Right renal pelvis (tissue), 4 donors: Measurements from ENCODE around the gene ATP9A. TPM values are rescaled to one million over a fixed set of nuclear protein-coding genes. Genes with fewer than 3 reads are reported as not detected.
"Not testable (repeated sequence)": the region's sequence is repeated elsewhere in the genome, so short reads cannot be mapped to it uniquely, and the experiment has no call there.

Experiments used
- DNase-seq, 4 donors: peaks; one replicate each; pipeline ENCODE4 v3.0.0-alpha.2; 2013; ENCODE audit warnings: low read depth in 4 of 4, low spot score in 3 of 4, missing footprints in 1 of 4
- polyA plus RNA-seq, 4 donors: library from polyadenylated mRNA; unstranded; fragments of 120-200 nt; gene quantifications; one replicate each; pipeline ENCODE4 v1.2.1, GENCODE V29; 2013; ENCODE audit not compliant: insufficient read length in 4 of 4

Gene ATP9A
- polyA plus RNA-seq, 4 donors = 57.7 to 63.7 (median 61.4) TPM

- no peak for DNase-seq
These were observed 107.2 kb downstream of the ATP9A start for GRCh38 chr20:51660672-51661608.

GRCh38 chr20:51659491-51660050, 108.6 kb downstream of the ATP9A start:
- no peak for DNase-seq

GRCh38 chr20:51656726-51657260, 111.4 kb downstream of the ATP9A start:
- no peak for DNase-seq

- not testable (repeated sequence) for DNase-seq
These were observed 112.1 kb downstream of the ATP9A start for GRCh38 chr20:51656089-51656488.

GRCh38 chr20:51654495-51654894, 113.7 kb downstream of the ATP9A start:
- DNase-seq = no peak

GRCh38 chr20:51654060-51654459, 114.1 kb downstream of the ATP9A start:
- DNase-seq = no peak

- no peak for DNase-seq
These were observed 115.0 kb downstream of the ATP9A start for GRCh38 chr20:51653226-51653625.

GRCh38 chr20:51651921-51652549, 116.2 kb downstream of the ATP9A start:
- DNase-seq = no peak

- DNase-seq = peak in 1 of 4 donors; percentile 16
These were observed 117.5 kb downstream of the ATP9A start for GRCh38 chr20:51650685-51651134.

GRCh38 chr20:51648571-51648947, 119.6 kb downstream of the ATP9A start:
- DNase-seq = no peak

GRCh38 chr20:51647674-51648570, 120.3 kb downstream of the ATP9A start:
- DNase-seq = no peak

GRCh38 chr20:51643810-51644209, 124.4 kb downstream of the ATP9A start:
- DNase-seq = not testable (repeated sequence)

- DNase-seq = no peak
These were observed 124.8 kb downstream of the ATP9A start for GRCh38 chr20:51643390-51643789.

- DNase-seq = no peak
These were observed 126.3 kb downstream of the ATP9A start for GRCh38 chr20:51641866-51642265.

- DNase-seq = no peak
These were observed 127.4 kb downstream of the ATP9A start for GRCh38 chr20:51640743-51641142.

GRCh38 chr20:51639206-51639832, 128.9 kb downstream of the ATP9A start:
- DNase-seq = peak in 3 of 4 donors; percentile 45 to 47 (median 47)

- DNase-seq = no peak
These were observed 130.9 kb downstream of the ATP9A start for GRCh38 chr20:51637241-51637640.

GRCh38 chr20:51636123-51636522, 132.1 kb downstream of the ATP9A start:
- no peak for DNase-seq

GRCh38 chr20:51635680-51636079, 132.5 kb downstream of the ATP9A start:
- no peak for DNase-seq

GRCh38 chr20:51634877-51635276, 133.3 kb downstream of the ATP9A start:
- DNase-seq = no peak
